Stimulated activated naive CD8-positive, alpha-beta T cell treated with anti-CD3 and anti-CD28 coated beads, Interleukin-15, Interleukin-2, amounts not matched to agents 100 ng/mL and 50 ng/mL, for 24 hours (primary cell): Measurements from ENCODE around the gene CRABP1.

Source experiments
- H3K27ac Mint-ChIP-seq: one replicate; pipeline ENCODE4 v1.8.0; 2021; ENCODE audit warnings: mild to moderate bottlenecking, mixed read lengths
- H3K27me3 Mint-ChIP-seq: one replicate; pipeline ENCODE4 v1.8.0; 2021; ENCODE audit warnings: mixed read lengths
- H3K36me3 Mint-ChIP-seq: one replicate; pipeline ENCODE4 v1.8.0; 2021; ENCODE audit warnings: low read depth, mixed read lengths
- H3K4me1 Mint-ChIP-seq: one replicate; pipeline ENCODE4 v1.8.0; 2021; ENCODE audit warnings: low read depth, mixed read lengths
- H3K4me3 Mint-ChIP-seq: one replicate; pipeline ENCODE4 v1.8.0; 2021; ENCODE audit warnings: mild to moderate bottlenecking, mixed read lengths
- H3K9me3 Mint-ChIP-seq: one replicate; pipeline ENCODE4 v1.8.0; 2021; ENCODE audit warnings: mixed read lengths

CRABP1 gene

DNA sequence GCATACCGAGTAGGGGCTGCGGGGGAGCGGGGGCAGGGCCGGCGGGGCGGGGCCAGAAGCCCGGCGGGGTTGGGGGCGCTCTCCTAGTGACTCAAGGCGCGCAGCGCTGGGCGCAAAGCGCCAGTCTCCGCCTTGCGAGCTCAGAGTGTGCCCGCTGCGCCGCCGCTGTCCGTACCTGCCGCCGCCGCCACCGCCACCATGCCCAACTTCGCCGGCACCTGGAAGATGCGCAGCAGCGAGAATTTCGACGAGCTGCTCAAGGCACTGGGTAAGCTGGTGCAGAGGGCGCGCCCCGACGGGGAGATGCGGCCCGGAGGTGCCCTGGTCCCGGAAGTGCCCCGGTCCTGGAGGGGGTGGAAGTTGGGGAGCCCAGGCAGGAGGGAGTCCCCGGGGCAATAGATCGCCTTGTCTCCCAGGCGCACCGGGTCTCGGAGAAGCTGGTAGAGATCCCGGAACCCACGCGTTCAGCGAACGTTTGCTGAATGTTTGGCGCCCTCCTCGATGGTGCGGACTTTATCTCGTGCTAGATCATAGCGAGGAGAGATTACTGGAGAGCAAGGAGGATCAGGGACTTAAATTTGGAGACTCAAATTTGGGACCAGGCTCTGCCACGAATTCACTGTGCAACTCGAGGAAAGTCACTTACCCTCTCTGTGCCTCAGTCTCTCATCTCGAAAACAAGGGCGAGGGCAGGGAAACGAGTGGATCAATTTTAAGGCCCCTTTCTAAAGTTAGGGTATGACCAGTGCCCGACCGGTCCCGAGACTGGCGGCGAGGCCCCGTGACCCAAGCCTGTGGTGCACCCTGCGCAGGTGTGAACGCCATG lies at the start of gene CRABP1:
TSS of gene CRABP1 (plus strand) at position 123 of the 826 bp plus-strand sequence. CDS start at position 199, 76 bp downstream.
- H3K27ac Mint-ChIP-seq, result no peak within 1 kb of the TSS
- no peaks in the 10 kb centered on the region for H3K36me3 Mint-ChIP-seq
- H3K4me3 Mint-ChIP-seq, result no peak within 1 kb of the TSS
- no peaks in the 10 kb centered on the region for H3K4me1 Mint-ChIP-seq
- H3K27me3 Mint-ChIP-seq, result peaks cover 54% of the 10 kb centered on the region
- H3K9me3 Mint-ChIP-seq, result no peaks in the 10 kb centered on the region

DNA sequence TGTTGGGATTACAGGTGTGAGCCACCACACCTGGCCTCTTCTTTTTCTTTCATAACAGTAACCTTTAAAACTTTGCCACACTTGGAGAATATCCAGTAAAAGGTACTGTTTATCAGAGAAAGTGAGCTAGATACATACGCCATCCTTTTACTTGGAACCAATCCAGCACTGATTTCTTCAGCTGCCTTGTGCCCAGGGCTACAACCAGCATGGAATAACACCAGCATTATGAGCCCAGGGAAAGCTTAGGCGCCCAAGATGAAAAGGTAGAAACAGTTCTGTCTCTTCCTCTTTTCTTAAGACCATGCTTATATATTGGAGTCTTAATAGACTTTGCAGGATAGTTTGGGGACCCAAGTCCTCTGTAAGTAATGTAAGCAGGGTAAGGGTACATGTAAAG lies 49.1 kb upstream of the CRABP1 start:
- Mint-ChIP-seq H3K27ac (no peak overlapping the region), H3K27me3 (no peaks in the 10 kb centered on the region), H3K9me3 (no peaks in the 10 kb centered on the region), H3K36me3 (peaks cover 80% of the 10 kb centered on the region), H3K4me3 (no peak overlapping the region), H3K4me1 (no peaks in the 10 kb centered on the region)

DNA sequence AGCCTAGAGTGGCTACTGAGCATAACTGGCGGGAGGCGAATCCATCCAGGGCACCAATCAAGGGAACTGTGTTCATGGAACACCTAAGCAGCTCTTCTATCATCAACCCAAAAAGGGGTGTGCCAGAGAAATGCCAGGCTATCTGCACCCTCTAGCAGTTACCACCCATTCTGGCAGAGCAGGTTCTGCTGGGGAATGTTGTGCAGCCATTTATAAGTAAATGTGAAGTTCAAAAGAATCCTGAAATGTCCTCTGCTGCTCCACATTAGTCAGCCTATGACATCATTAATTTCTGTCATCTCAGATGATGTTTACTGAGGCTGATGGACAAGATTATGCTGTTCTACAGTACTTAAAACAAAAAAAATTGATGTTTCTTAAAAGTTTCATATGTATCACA lies 48.5 kb upstream of the CRABP1 start:
- no peak overlapping the region for H3K27ac Mint-ChIP-seq
- H3K9me3 Mint-ChIP-seq, result no peaks in the 10 kb centered on the region
- no peaks in the 10 kb centered on the region for H3K27me3 Mint-ChIP-seq
- no peak overlapping the region for H3K4me3 Mint-ChIP-seq
- peaks cover under 1% of the 10 kb centered on the region for H3K4me1 Mint-ChIP-seq
- peaks cover 73% of the 10 kb centered on the region for H3K36me3 Mint-ChIP-seq

DNA sequence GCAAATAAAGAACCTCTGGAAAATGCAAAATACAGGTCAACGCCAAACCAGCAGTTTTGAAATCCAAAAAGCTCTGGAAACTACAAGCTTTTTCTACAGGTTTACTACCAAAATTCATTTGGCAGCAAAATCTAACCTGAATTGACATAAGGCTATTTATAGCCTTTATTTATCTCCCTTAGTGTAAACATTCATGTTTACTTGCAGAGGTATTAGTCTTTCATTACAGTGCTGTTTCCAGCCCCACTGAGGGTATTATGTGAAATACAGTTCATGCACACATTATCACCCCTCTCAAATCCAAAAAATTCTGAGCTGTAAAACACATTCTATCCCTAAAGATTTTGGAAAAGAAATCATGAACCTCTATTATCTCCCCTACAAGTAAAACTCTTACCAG lies 47.9 kb upstream of the CRABP1 start:
- no peaks in the 10 kb centered on the region for H3K27me3 Mint-ChIP-seq
- no peak overlapping the region for H3K27ac Mint-ChIP-seq
- no peak overlapping the region for H3K4me3 Mint-ChIP-seq
- peaks cover 4% of the 10 kb centered on the region for H3K4me1 Mint-ChIP-seq
- no peaks in the 10 kb centered on the region for H3K9me3 Mint-ChIP-seq
- peaks cover 68% of the 10 kb centered on the region for H3K36me3 Mint-ChIP-seq

DNA sequence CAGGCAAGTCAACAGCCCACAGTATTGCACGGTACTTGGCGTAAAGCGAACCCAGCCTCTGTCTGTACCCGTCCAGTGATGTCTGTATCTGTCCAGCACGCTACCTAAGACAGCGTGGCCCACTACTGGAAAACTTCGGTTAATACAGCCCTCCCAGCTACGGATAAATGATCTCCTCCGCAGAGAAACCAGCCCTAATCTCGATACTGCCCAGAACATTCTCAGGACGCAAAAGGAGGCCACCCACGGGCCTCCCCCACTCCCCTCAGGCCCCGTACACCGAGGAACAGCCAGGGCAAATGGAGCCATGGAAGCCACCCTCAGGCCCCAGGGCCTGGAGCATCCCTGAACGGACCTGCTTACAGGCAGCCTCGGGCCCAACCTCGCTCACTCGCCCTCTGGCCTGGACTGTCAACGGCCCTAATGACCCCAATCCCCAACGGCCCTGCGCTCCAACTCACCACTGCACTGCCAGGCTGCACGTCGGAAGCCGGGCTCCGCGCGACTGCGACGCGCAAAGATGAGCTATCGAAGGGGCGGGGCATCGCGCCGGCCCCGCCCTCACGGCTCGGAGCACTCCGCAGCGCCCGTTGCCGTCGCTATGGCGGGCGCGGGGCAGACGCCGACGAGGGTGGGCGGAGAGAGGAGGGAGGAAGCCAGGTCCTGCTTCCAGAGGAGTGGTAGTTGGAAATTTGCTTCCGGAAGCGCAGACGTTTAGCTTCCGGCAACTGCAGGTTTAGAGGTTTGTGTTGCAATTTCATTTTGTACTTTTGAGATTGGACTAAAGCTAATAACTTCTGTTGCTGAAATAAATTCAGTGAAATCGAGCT lies 40.8 kb upstream of the CRABP1 start, which contains the start of gene SKIC8:
TSS of gene SKIC8 (minus strand) at position 509 of the 830 bp plus-strand sequence. CDS start 3,923 bp downstream, outside the sequence.
- H3K9me3 Mint-ChIP-seq, result no peaks in the 10 kb centered on the region
- peaks cover 15% of the 10 kb centered on the region for H3K36me3 Mint-ChIP-seq
- peak within 1 kb of the TSS; percentile 94 for H3K4me3 Mint-ChIP-seq
- H3K4me1 Mint-ChIP-seq, result peaks cover 41% of the 10 kb centered on the region
- H3K27ac Mint-ChIP-seq, result peak within 1 kb of the TSS; percentile 90
- H3K27me3 Mint-ChIP-seq, result no peaks in the 10 kb centered on the region

DNA sequence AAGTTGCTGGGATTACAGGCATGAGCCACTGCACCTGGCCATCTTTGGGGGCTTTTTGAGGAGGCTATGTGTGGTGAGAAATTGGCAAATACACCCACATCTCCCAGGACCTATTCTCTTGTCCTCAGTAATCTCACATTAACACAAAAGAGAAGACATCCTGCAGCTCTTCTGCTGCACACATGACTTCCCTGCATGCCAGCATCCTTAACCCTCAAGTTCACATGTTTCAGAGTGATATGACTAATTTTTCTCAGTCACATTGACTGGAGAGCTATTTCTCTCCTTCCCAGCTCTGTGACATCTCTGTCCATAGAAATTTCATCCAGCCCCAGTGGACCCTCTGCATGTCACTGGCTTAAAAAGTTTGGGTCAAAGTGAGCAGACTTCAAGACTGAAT lies 38.8 kb upstream of the CRABP1 start:
- Mint-ChIP-seq H3K27me3 (no peaks in the 10 kb centered on the region), H3K4me3 (peak overlapping the region; percentile 23), H3K4me1 (peaks cover 41% of the 10 kb centered on the region), H3K36me3 (peaks cover 3% of the 10 kb centered on the region), H3K9me3 (no peaks in the 10 kb centered on the region), H3K27ac (no peak overlapping the region)

DNA sequence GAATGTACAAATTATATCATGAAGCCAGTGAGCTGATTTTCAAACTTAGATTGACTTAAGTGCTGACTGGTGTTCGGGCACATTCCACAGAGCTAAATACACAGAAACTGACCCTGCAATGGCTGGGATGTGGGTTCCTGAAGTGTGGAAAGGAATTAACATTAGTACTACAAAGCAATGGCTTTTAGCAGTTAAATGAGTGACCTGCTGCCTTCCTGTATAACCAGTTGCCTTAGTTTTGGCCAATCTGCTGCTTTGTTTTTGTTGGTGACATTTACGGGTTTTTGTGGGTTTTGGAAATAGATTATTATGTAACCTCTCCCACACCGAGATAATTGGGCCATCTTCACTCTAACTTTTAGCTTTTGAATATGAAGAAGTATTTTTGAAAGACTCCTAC lies 38.3 kb upstream of the CRABP1 start:
- peaks cover 40% of the 10 kb centered on the region for H3K4me1 Mint-ChIP-seq

DNA sequence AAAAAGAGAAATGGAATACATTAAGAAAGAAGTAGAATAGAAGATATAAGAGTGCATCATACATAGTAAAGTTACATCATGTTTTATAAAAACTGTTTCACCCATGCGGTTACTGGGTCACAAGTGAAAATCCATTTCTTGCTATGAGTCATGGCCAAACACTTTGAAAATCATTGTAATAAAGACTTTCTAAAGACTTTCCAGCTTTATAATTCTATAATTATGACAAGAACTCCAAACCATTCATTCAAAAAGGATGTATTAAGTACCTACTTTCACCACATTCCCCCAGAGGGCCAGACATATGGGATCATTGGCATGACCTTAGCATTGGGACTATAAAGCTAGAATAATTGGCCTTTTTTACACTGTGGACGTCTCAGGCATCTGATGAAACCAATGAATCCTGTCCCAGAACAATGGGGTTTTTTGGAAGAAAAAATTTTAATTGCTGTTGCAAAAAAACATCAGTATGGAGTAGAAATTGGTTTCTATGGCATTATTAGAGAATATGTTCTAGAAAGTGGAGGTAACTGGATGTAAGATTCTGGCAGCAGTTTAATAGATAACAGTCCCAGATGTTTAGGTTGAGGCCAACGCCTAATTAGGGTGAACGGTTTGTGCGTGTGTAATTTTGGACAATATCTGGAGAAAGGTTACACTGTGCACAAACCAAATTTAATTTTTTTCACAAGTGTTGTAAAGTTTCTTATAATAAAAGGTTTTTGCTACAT lies 37.4 kb upstream of the CRABP1 start:
- H3K27me3 Mint-ChIP-seq, result no peaks in the 10 kb centered on the region
- peaks cover 2% of the 10 kb centered on the region for H3K36me3 Mint-ChIP-seq
- no peak overlapping the region for H3K27ac Mint-ChIP-seq
- no peaks in the 10 kb centered on the region for H3K9me3 Mint-ChIP-seq
- H3K4me1 Mint-ChIP-seq, result peaks cover 35% of the 10 kb centered on the region
- no peak overlapping the region for H3K4me3 Mint-ChIP-seq

More for the DNA sequence above, 38.3 kb upstream of the CRABP1 start:
- H3K27ac Mint-ChIP-seq, result no peak overlapping the region
- H3K27me3 Mint-ChIP-seq, result no peaks in the 10 kb centered on the region
- peaks cover 3% of the 10 kb centered on the region for H3K36me3 Mint-ChIP-seq
- no peak overlapping the region for H3K4me3 Mint-ChIP-seq
- H3K9me3 Mint-ChIP-seq, result no peaks in the 10 kb centered on the region

DNA sequence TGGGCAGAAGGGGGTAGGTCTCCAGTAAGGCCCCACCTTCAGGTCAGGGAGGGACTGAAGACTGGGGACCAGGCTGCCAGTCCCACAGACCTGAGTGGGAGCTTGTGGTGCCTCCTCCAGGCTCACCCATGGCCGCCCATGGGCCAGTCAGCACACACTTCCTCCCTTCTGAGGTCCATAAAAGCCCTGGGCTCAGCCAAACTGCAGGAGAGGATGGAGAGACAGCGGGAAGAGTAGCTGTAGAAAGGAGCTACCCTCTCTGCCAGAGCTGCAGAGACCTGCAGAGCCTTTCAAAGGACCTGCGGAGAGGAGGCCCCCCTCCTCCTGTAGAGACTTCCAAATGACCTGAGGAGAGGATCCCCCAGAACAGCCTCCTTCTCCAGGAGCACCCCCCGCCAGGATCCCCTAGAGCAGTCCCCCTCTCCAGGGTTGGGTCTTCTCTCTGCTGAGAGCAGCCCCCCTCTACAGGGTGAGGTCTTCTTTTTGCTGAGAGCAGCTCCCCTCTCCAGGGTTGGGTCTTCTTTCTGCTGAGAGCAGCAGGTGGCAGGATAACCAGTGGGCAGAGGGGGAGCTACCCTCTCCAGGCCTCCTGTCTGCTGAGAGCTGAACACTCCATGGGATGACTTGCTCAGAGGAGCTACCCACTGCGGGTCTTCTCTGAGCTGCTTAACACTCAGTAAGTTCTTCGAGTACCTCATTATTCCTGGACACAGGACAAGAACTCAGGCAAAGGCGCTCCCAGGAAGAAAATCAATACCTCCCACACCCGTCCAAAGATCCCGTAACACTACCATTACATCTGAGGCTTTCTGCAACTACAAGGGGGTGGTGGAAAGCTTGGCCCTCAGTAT lies 35.7 kb upstream of the CRABP1 start:
- H3K27ac Mint-ChIP-seq, result no peak overlapping the region
- H3K4me1 Mint-ChIP-seq, result peaks cover 20% of the 10 kb centered on the region
- H3K9me3 Mint-ChIP-seq, result no peaks in the 10 kb centered on the region
- H3K4me3 Mint-ChIP-seq, result no peak overlapping the region
- H3K36me3 Mint-ChIP-seq, result no peaks in the 10 kb centered on the region
- H3K27me3 Mint-ChIP-seq, result peaks cover under 1% of the 10 kb centered on the region

DNA sequence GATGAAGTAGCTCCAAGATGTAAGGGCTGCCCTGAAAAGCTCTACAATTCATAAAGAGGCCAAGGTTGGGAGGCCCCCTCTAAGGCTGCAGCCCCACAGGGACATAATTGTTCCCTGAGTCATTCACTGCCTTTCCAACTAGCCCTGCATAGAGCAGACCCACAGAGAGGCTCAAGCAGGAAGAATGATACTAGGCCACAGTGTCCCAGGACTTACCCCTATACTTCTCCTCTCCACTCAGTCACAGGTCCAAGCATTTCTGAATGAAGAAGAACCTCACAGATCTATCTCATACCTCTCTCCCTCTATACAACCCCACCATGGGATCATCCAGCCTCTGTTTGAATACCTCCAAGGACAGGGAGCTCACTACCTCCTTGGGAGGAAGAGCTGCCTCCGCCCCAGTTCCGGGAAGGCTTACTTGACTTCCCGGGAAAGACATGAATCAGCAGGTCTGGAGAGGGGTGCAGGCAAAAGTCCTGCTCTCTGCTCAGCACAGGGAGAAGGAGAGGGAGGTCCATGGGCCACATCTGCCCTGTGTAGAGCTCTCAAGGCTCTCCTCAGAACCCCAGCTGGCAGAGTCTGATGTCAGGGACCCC lies 33.9 kb upstream of the CRABP1 start:
- H3K4me3 Mint-ChIP-seq, result no peak overlapping the region
- peaks cover 15% of the 10 kb centered on the region for H3K4me1 Mint-ChIP-seq
- peaks cover 3% of the 10 kb centered on the region for H3K27me3 Mint-ChIP-seq
- no peaks in the 10 kb centered on the region for H3K9me3 Mint-ChIP-seq
- no peak overlapping the region for H3K27ac Mint-ChIP-seq
- no peaks in the 10 kb centered on the region for H3K36me3 Mint-ChIP-seq

DNA sequence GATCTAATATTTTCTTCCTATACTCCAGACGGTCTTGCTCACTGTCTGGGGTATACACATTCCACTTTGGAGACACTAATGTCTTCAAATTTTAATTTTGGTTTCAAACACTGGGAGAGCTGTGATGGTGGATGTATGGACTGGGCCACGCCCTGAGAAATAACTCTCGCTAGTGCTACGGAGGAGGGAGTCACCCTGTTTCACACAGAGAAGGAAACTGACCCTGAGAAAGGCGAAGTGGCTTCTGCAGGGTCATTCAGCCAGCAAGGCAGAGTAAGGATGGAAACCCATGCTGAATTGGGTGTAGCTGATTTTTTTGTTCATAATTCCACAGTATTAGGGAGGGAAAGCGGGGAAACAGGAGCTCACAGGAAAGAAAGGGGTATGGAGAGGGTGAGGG lies 32.2 kb upstream of the CRABP1 start:
- Mint-ChIP-seq H3K4me1 (no peaks in the 10 kb centered on the region), H3K27me3 (peaks cover 3% of the 10 kb centered on the region), H3K9me3 (no peaks in the 10 kb centered on the region), H3K36me3 (no peaks in the 10 kb centered on the region), H3K27ac (no peak overlapping the region), H3K4me3 (no peak overlapping the region)

DNA sequence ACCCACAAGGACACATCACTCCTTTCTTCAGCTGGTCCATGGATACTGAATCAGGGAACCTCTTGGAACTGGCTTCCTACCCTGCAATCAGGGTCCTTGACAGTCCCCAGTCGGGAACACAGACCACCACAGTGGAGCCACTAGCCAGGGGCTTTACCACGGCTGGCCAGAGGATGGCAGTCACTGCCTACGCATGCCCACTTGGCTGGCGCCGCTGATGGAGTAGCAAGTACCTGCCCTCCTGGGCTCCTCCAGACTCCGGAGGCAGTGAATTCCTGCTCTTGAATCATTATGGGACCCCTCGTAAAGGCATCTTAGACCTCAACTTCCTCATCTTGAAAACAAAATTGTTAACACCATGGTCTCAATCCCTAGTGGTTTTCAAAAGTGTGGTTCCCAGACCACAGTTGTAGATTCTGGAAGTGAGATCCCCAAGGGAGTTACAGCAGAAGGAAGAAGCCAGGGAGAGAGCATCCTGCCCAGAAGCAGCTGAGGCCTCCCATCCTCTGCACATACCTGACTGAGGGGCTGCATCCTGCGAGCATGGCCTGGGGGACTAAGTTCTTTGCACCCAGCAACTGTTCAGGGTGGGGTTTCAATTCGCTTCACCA lies 31.6 kb upstream of the CRABP1 start:
- no peaks in the 10 kb centered on the region for H3K36me3 Mint-ChIP-seq
- H3K4me3 Mint-ChIP-seq, result no peak overlapping the region
- peaks cover 3% of the 10 kb centered on the region for H3K27me3 Mint-ChIP-seq
- H3K9me3 Mint-ChIP-seq, result no peaks in the 10 kb centered on the region
- H3K27ac Mint-ChIP-seq, result no peak overlapping the region
- H3K4me1 Mint-ChIP-seq, result no peaks in the 10 kb centered on the region

DNA sequence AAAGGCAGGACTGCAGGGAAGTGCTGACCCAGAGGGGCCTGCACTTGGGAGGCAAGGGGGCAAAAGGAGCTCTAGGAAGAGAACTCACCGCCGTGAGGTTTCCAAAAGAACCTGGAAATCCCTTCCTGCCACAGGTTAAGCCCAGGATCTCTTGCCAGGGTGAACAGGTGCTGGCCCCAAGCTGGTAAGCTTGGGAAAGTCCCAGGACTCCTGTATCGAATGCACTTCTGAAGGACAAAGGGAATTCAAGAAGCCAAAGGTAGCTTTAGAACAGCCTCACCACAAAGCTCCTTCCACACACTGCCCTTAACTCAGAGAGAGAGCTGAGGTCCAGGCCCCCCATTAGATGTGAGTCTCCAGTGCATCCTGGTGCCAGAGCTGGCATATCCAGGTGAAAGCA lies 28.9 kb upstream of the CRABP1 start:
- Mint-ChIP-seq H3K27ac (no peak overlapping the region), H3K4me3 (no peak overlapping the region), H3K27me3 (peaks cover 3% of the 10 kb centered on the region), H3K36me3 (no peaks in the 10 kb centered on the region), H3K9me3 (no peaks in the 10 kb centered on the region), H3K4me1 (no peaks in the 10 kb centered on the region)
